Activated naive CD8-positive, alpha-beta T cell treated with anti-CD3 and anti-CD28 coated beads for 36 hours (primary cell): Measurements from ENCODE around the gene B3GNT9. TPM values are rescaled to one million over a fixed set of nuclear protein-coding genes. Genes with fewer than 3 reads are reported as not detected.

ENCODE experiments used
- DNase-seq: peaks from one replicate; pipeline ENCODE4 v3.0.0; 2021
- H3K27ac Mint-ChIP-seq: one replicate; pipeline ENCODE4 v1.8.0; 2022; ENCODE audit warnings: mild to moderate bottlenecking, moderate library complexity, mixed read lengths
- H3K27me3 Mint-ChIP-seq: one replicate; pipeline ENCODE4 v1.8.0; 2022; ENCODE audit warnings: mild to moderate bottlenecking, mixed read lengths
- H3K36me3 Mint-ChIP-seq: one replicate; pipeline ENCODE4 v1.8.0; 2021; ENCODE audit warnings: mild to moderate bottlenecking, mixed read lengths
- H3K4me1 Mint-ChIP-seq: one replicate; pipeline ENCODE4 v1.8.0; 2021; ENCODE audit warnings: mixed read lengths
- H3K4me3 Mint-ChIP-seq: one replicate; pipeline ENCODE4 v1.8.0; 2022; ENCODE audit warnings: mild to moderate bottlenecking, moderate library complexity, mixed read lengths
- H3K9me3 Mint-ChIP-seq: one replicate; pipeline ENCODE4 v1.8.0; 2022; ENCODE audit warnings: mixed read lengths
- total RNA-seq, 2 experiments: library from RNA; stranded (reverse); gene quantifications; one replicate each; pipeline ENCODE4 v1.2.3, GENCODE V29; 2021

The B3GNT9 gene
- 1 to 10 TPM; 1.5 to 1.7 TPM for total RNA-seq

GRCh38 chr16:67150833-67151396 lies at the start of gene B3GNT9:
Gene B3GNT9 (minus strand): TSS chr16:67150998. CDS start chr16:67150485, 513 bp downstream.
- H3K36me3 Mint-ChIP-seq: peaks cover 31% of the 10 kb centered on the region
- H3K4me3 Mint-ChIP-seq: peak within 1 kb of the TSS; percentile 66
- no peak within 1 kb of the TSS for H3K27ac Mint-ChIP-seq
- DNase-seq: no peak
- peaks cover 38% of the 10 kb centered on the region for H3K27me3 Mint-ChIP-seq
- H3K9me3 Mint-ChIP-seq: no peaks in the 10 kb centered on the region
- peaks cover 10% of the 10 kb centered on the region for H3K4me1 Mint-ChIP-seq

- no peak for DNase-seq
- Mint-ChIP-seq H3K27me3 (no peaks in the 10 kb centered on the region), H3K27ac (no peak overlapping the region), H3K9me3 (no peaks in the 10 kb centered on the region), H3K4me1 (peaks cover 9% of the 10 kb centered on the region), H3K36me3 (peaks cover 17% of the 10 kb centered on the region), H3K4me3 (no peak overlapping the region)
Observed at GRCh38 chr16:67200491-67200890, 49.7 kb upstream of the B3GNT9 start.

GRCh38 chr16:67199808-67200198 lies 49.0 kb upstream of the B3GNT9 start:
- Mint-ChIP-seq H3K4me3 (no peak overlapping the region), H3K27me3 (no peaks in the 10 kb centered on the region), H3K36me3 (peaks cover 24% of the 10 kb centered on the region), H3K27ac (peak overlapping the region; percentile 48), H3K4me1 (peaks cover 9% of the 10 kb centered on the region), H3K9me3 (no peaks in the 10 kb centered on the region)
- no peak for DNase-seq

GRCh38 chr16:67199011-67199807 lies 48.4 kb upstream of the B3GNT9 start, which contains the start of gene ELMO3:
Gene ELMO3 (plus strand): TSS chr16:67199131. CDS start chr16:67199327, 196 bp downstream.
- H3K4me1 Mint-ChIP-seq: peaks cover 9% of the 10 kb centered on the region
- H3K36me3 Mint-ChIP-seq: peaks cover 26% of the 10 kb centered on the region
- DNase-seq: no peak
- H3K27me3 Mint-ChIP-seq: no peaks in the 10 kb centered on the region
- no peaks in the 10 kb centered on the region for H3K9me3 Mint-ChIP-seq
- H3K27ac Mint-ChIP-seq: peak within 1 kb of the TSS; percentile 48
- H3K4me3 Mint-ChIP-seq: no peak within 1 kb of the TSS

GRCh38 chr16:67198238-67198734 lies 47.5 kb upstream of the B3GNT9 start:
- H3K27me3 Mint-ChIP-seq: no peaks in the 10 kb centered on the region

GRCh38 chr16:67197704-67198103 lies 46.9 kb upstream of the B3GNT9 start:
- peaks cover 40% of the 10 kb centered on the region for H3K36me3 Mint-ChIP-seq
- DNase-seq: no peak
- no peak overlapping the region for H3K4me3 Mint-ChIP-seq
- no peaks in the 10 kb centered on the region for H3K27me3 Mint-ChIP-seq
- H3K9me3 Mint-ChIP-seq: no peaks in the 10 kb centered on the region
- no peak overlapping the region for H3K27ac Mint-ChIP-seq
- peaks cover 21% of the 10 kb centered on the region for H3K4me1 Mint-ChIP-seq

More at GRCh38 chr16:67198238-67198734, 47.5 kb upstream of the B3GNT9 start:
- Mint-ChIP-seq H3K9me3 (no peaks in the 10 kb centered on the region), H3K36me3 (peaks cover 34% of the 10 kb centered on the region), H3K4me1 (peaks cover 17% of the 10 kb centered on the region), H3K4me3 (no peak overlapping the region), H3K27ac (no peak overlapping the region)
- DNase-seq: no peak

GRCh38 chr16:67196881-67197280 lies 46.1 kb upstream of the B3GNT9 start:
- Mint-ChIP-seq H3K4me3 (no peak overlapping the region), H3K36me3 (peaks cover 44% of the 10 kb centered on the region), H3K9me3 (no peaks in the 10 kb centered on the region), H3K27me3 (no peaks in the 10 kb centered on the region), H3K4me1 (peaks cover 23% of the 10 kb centered on the region), H3K27ac (no peak overlapping the region)
- no peak for DNase-seq

GRCh38 chr16:67195676-67196075 lies 44.9 kb upstream of the B3GNT9 start:
- Mint-ChIP-seq H3K4me3 (no peak overlapping the region), H3K36me3 (peaks cover 44% of the 10 kb centered on the region), H3K9me3 (no peaks in the 10 kb centered on the region), H3K27ac (peak overlapping the region; percentile 3), H3K27me3 (no peaks in the 10 kb centered on the region), H3K4me1 (peaks cover 26% of the 10 kb centered on the region)
- DNase-seq: no peak

GRCh38 chr16:67194260-67194659 lies 43.5 kb upstream of the B3GNT9 start:
- Mint-ChIP-seq H3K9me3 (no peaks in the 10 kb centered on the region), H3K27ac (no peak overlapping the region), H3K4me1 (peaks cover 26% of the 10 kb centered on the region), H3K27me3 (no peaks in the 10 kb centered on the region), H3K4me3 (peak overlapping the region; percentile 95), H3K36me3 (peaks cover 41% of the 10 kb centered on the region)
- no peak for DNase-seq

- Mint-ChIP-seq H3K4me3 (peak overlapping the region; percentile 95), H3K4me1 (peaks cover 26% of the 10 kb centered on the region), H3K9me3 (no peaks in the 10 kb centered on the region), H3K27ac (peak overlapping the region; percentile 82), H3K36me3 (peaks cover 41% of the 10 kb centered on the region), H3K27me3 (no peaks in the 10 kb centered on the region)
- no peak for DNase-seq
Observed at GRCh38 chr16:67193536-67193935, 42.7 kb upstream of the B3GNT9 start.

- no peaks in the 10 kb centered on the region for H3K9me3 Mint-ChIP-seq
- H3K4me1 Mint-ChIP-seq: peaks cover 26% of the 10 kb centered on the region
- peaks cover 41% of the 10 kb centered on the region for H3K36me3 Mint-ChIP-seq
- peak overlapping the region; percentile 82 for H3K27ac Mint-ChIP-seq
- no peaks in the 10 kb centered on the region for H3K27me3 Mint-ChIP-seq
- H3K4me3 Mint-ChIP-seq: peak overlapping the region; percentile 95
- DNase-seq: no peak
Observed at GRCh38 chr16:67192781-67193361, 42.1 kb upstream of the B3GNT9 start.

GRCh38 chr16:67191995-67192681 lies 41.3 kb upstream of the B3GNT9 start, which contains the start of gene E2F4:
Gene E2F4 (plus strand): TSS chr16:67192155. CDS start chr16:67192228, 73 bp downstream.
- H3K9me3 Mint-ChIP-seq: no peaks in the 10 kb centered on the region
- H3K27ac Mint-ChIP-seq: peak within 1 kb of the TSS; percentile 82
- H3K4me1 Mint-ChIP-seq: peaks cover 26% of the 10 kb centered on the region
- H3K36me3 Mint-ChIP-seq: peaks cover 41% of the 10 kb centered on the region
- H3K4me3 Mint-ChIP-seq: peak within 1 kb of the TSS; percentile 95
- DNase-seq: peak; percentile 91
- no peaks in the 10 kb centered on the region for H3K27me3 Mint-ChIP-seq

GRCh38 chr16:67191411-67191994 lies 40.7 kb upstream of the B3GNT9 start:
- H3K27ac Mint-ChIP-seq: peak overlapping the region; percentile 78
- H3K4me1 Mint-ChIP-seq: peaks cover 23% of the 10 kb centered on the region
- DNase-seq: no peak
- peaks cover 6% of the 10 kb centered on the region for H3K27me3 Mint-ChIP-seq
- peaks cover 36% of the 10 kb centered on the region for H3K36me3 Mint-ChIP-seq
- no peaks in the 10 kb centered on the region for H3K9me3 Mint-ChIP-seq
- peak overlapping the region; percentile 95 for H3K4me3 Mint-ChIP-seq
